Trophoblast cell (in vitro differentiated cells and primary cell): ENCODE measurements around the gene MAP3K7.

Experiments used
- DNase-seq, 2 donors: peaks; one replicate each; pipeline ENCODE4 v3.0.0-alpha.2; 2016
- H2AFZ ChIP-seq: 2 replicates; pipeline ENCODE4 v1.6.1; 2013; ENCODE audit warnings: low read length, moderate library complexity, mild to moderate bottlenecking; ENCODE audit not compliant: insufficient read depth, poor library complexity
- H2AK5ac ChIP-seq: 2 replicates; pipeline ENCODE4 v1.6.1; 2013; ENCODE audit warnings: mild to moderate bottlenecking, low read length
- H2BK120ac ChIP-seq: 2 replicates; pipeline ENCODE4 v1.6.1; 2013; ENCODE audit warnings: low read length, mild to moderate bottlenecking, moderate library complexity; ENCODE audit not compliant: insufficient read depth, poor library complexity
- H2BK12ac ChIP-seq: 2 replicates; pipeline ENCODE4 v1.6.1; 2013; ENCODE audit warnings: mild to moderate bottlenecking, low read length, moderate library complexity
- H2BK5ac ChIP-seq: 2 replicates; pipeline ENCODE4 v1.6.1; 2013; ENCODE audit warnings: low read length, low read depth, moderate library complexity, mild to moderate bottlenecking; ENCODE audit not compliant: poor library complexity
- H3K14ac ChIP-seq: 2 replicates; pipeline ENCODE4 v1.6.1; 2013; ENCODE audit warnings: mild to moderate bottlenecking, low read length
- H3K18ac ChIP-seq: 2 replicates; pipeline ENCODE4 v1.6.1; 2013; ENCODE audit warnings: mild to moderate bottlenecking, low read length
- H3K23ac ChIP-seq: 2 replicates; pipeline ENCODE4 v1.6.1; 2013; ENCODE audit warnings: low read length
- H3K27ac ChIP-seq: 2 replicates; pipeline ENCODE4 v1.5.1; 2013; ENCODE audit warnings: low read depth, mild to moderate bottlenecking, inconsistent platforms, low read length, moderate library complexity
- H3K27me3 ChIP-seq: 2 replicates; pipeline ENCODE4 v1.6.1; 2013; ENCODE audit warnings: inconsistent platforms, mild to moderate bottlenecking, low read length, moderate library complexity; ENCODE audit not compliant: insufficient read depth
- H3K36me3 ChIP-seq, 2 experiments: 1 replicate in 1 of 2; 2 replicates in 1 of 2; pipeline ENCODE4 v1.6.1; 2013; ENCODE audit warnings: low read length in 2 of 2, mild to moderate bottlenecking in 2 of 2, moderate library complexity in 1 of 2; ENCODE audit not compliant: insufficient read depth in 2 of 2, control insufficient read depth in 1 of 2
- H3K4ac ChIP-seq: 2 replicates; pipeline ENCODE4 v1.6.1; 2013; ENCODE audit warnings: low read depth, mild to moderate bottlenecking, low read length, moderate library complexity
- H3K4me1 ChIP-seq, 2 experiments: 1 replicate in 1 of 2; 2 replicates in 1 of 2; pipeline ENCODE4 v1.6.1; 2013; ENCODE audit warnings: low read length in 2 of 2, mild to moderate bottlenecking in 2 of 2, moderate library complexity in 1 of 2; ENCODE audit not compliant: insufficient read depth in 2 of 2, control insufficient read depth in 1 of 2
- H3K4me2 ChIP-seq: 2 replicates; pipeline ENCODE4 v1.6.1; 2013; ENCODE audit warnings: inconsistent platforms, mild to moderate bottlenecking, low read length, moderate library complexity
- H3K4me3 ChIP-seq: 2 replicates; pipeline ENCODE4 v1.5.1; 2013; ENCODE audit warnings: mild to moderate bottlenecking, low read depth, low read length, inconsistent platforms
- H3K79me1 ChIP-seq: one replicate; pipeline ENCODE4 v1.6.1; 2013; ENCODE audit warnings: low read length
- H3K79me2 ChIP-seq: 2 replicates; pipeline ENCODE4 v1.6.1; 2013; ENCODE audit warnings: low read length, mild to moderate bottlenecking; ENCODE audit not compliant: control insufficient read depth, insufficient read depth, poor library complexity
- H3K9ac ChIP-seq: 2 replicates; pipeline ENCODE4 v1.6.1; 2013; ENCODE audit warnings: mild to moderate bottlenecking, low read length
- H3K9me3 ChIP-seq: 2 replicates; pipeline ENCODE4 v1.6.1; 2013; ENCODE audit warnings: low read depth, mild to moderate bottlenecking, control low read depth, inconsistent platforms, low read length; ENCODE audit not compliant: insufficient read depth
- H4K12ac ChIP-seq: 2 replicates; pipeline ENCODE4 v1.6.1; 2013; ENCODE audit warnings: low read depth, mild to moderate bottlenecking, low read length, moderate library complexity
- H4K8ac ChIP-seq: 2 replicates; pipeline ENCODE4 v1.6.1; 2013; ENCODE audit warnings: low read depth, mild to moderate bottlenecking, low read length, moderate library complexity
- H4K91ac ChIP-seq: one replicate; pipeline ENCODE4 v1.6.1; 2013; ENCODE audit warnings: low read depth, mild to moderate bottlenecking, low read length, moderate library complexity
- WGBS: extraction: QIAGEN DNeasy Blood & Tissue Kit; methylation state at CpG from one replicate; pipeline ENCODE4 v1.1.7; 2013; ENCODE audit warnings: missing lambda C conversion rate; ENCODE audit not compliant: insufficient read length, insufficient coverage; ENCODE audit errors: extremely low coverage; 5-methylcytosine and 5-hydroxymethylcytosine counted together

The MAP3K7 gene

DNA sequence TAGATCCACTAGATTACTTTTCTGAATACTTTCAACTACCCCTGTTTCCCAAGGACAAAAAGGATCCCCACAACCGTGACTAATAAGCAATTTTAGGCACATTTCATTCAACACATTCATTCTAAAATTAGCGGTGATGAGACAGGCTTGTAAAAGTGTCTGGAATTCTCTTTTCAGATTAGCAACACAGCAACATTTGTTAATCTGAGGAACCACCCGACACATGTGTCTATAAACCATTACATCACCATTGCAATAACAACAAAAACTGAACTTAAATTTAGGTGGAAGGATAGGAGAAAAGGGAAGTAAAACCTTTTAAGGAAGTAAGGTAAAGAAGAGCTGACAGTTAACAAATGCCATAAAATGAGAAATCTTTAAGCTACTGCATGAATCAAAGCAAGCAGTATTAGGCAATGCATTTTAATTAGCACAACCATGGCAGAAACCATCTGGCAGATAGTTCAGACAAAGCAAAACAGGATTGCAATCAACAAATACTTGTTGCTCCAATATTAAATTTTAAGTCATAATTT, 49.1 kb downstream of the MAP3K7 start:
- no peak overlapping the region for H3K4ac ChIP-seq
- H2AK5ac ChIP-seq, result no peak overlapping the region
- H3K36me3 ChIP-seq, result peaks cover 0 to 4% of the 10 kb centered on the region in 2 experiments
- H3K23ac ChIP-seq, result no peak overlapping the region
- no peak overlapping the region for H3K27ac ChIP-seq
- DNase-seq, result peak; percentile 24 to 78
- no peak overlapping the region for H4K12ac ChIP-seq
- H3K4me3 ChIP-seq, result no peak overlapping the region
- H3K4me2 ChIP-seq, result no peak overlapping the region
- H3K9me3 ChIP-seq, result no peaks in the 10 kb centered on the region
- H3K9ac ChIP-seq, result no peak overlapping the region
- no peaks in the 10 kb centered on the region for H3K79me2 ChIP-seq
- H3K79me1 ChIP-seq, result no peaks in the 10 kb centered on the region
- H3K14ac ChIP-seq, result no peak overlapping the region
- H3K27me3 ChIP-seq, result no peaks in the 10 kb centered on the region
- H4K91ac ChIP-seq, result no peak overlapping the region
- no peak overlapping the region for H4K8ac ChIP-seq
- WGBS, result no CpG with 5 or more reads among the region's 3 CpGs
- H3K18ac ChIP-seq, result no peak overlapping the region
- no peak overlapping the region for H2AFZ ChIP-seq
- no peak overlapping the region for H2BK12ac ChIP-seq
- no peak overlapping the region for H2BK120ac ChIP-seq
- no peaks in the 10 kb centered on the region for H3K4me1 ChIP-seq
- no peak overlapping the region for H2BK5ac ChIP-seq

DNA sequence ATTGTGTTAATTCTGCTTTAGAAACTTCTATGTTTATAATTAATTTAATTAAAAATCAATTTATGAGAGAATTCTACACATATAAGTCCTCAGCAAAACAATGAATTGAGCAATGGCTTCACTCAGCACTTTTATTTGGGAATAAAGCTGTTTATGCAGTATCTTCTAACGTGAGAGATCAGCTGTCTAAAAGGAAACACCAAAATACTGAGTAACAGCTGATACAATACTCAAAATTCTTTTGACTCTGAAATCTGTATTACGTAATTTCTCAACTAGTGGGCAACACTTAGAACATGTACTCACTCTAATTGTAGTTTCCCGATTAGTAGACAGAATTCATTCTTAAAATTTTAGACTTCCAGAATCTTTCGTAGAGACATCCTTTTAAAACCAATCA, 49.8 kb downstream of the MAP3K7 start:
- Histone ChIP-seq H3K9ac (no peak overlapping the region), H2AK5ac (no peak overlapping the region), H2AFZ (no peak overlapping the region), H3K14ac (no peak overlapping the region), H4K12ac (no peak overlapping the region), H4K91ac (no peak overlapping the region), H3K79me2 (no peaks in the 10 kb centered on the region), H3K9me3 (no peaks in the 10 kb centered on the region), H2BK120ac (no peak overlapping the region), H3K27ac (no peak overlapping the region), H3K18ac (no peak overlapping the region), H2BK5ac (no peak overlapping the region), H3K27me3 (no peaks in the 10 kb centered on the region), H2BK12ac (no peak overlapping the region), H3K36me3 (peaks cover 0 to 6% of the 10 kb centered on the region in 2 experiments), H3K4me3 (no peak overlapping the region), H3K79me1 (no peaks in the 10 kb centered on the region), H3K4ac (no peak overlapping the region), H4K8ac (no peak overlapping the region), H3K4me2 (no peak overlapping the region), H3K23ac (no peak overlapping the region), H3K4me1 (no peaks in the 10 kb centered on the region)
- DNase-seq, result peak in 1 of 2 donors; percentile 85
- no CpG with 5 or more reads among the region's 4 CpGs for WGBS

DNA sequence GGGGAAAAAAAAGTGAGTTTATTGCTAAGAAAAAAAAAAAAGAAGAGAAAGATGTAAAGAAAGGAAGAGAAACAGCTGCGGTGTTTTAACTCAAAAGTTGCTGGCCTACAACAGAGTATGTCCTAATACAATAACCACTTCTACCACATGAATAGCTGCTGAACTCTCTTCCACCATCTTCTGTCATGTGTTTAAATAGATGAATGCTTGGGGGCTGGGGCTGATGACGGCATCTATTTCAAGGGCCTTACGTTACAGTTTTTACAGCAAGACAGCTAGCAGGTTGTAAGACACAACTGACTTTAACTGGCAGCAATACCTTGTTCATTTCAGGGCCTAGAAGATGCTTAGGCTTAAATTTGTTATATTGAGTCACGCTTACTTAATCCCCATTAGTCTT, 50.4 kb downstream of the MAP3K7 start:
- no peaks in the 10 kb centered on the region for H3K79me2 ChIP-seq
- no peak overlapping the region for H3K14ac ChIP-seq
- no peaks in the 10 kb centered on the region for H3K4me1 ChIP-seq
- H2BK5ac ChIP-seq, result no peak overlapping the region
- no peak overlapping the region for H4K91ac ChIP-seq
- peaks cover 0 to 8% of the 10 kb centered on the region in 2 experiments for H3K36me3 ChIP-seq
- H3K18ac ChIP-seq, result no peak overlapping the region
- no peak overlapping the region for H2AK5ac ChIP-seq
- WGBS, result no CpG with 5 or more reads among the region's 4 CpGs
- H2AFZ ChIP-seq, result no peak overlapping the region
- H2BK12ac ChIP-seq, result no peak overlapping the region
- no peak for DNase-seq
- no peak overlapping the region for H3K4ac ChIP-seq
- no peak overlapping the region for H3K27ac ChIP-seq
- H4K12ac ChIP-seq, result no peak overlapping the region
- H3K79me1 ChIP-seq, result no peaks in the 10 kb centered on the region
- H2BK120ac ChIP-seq, result no peak overlapping the region
- H3K9ac ChIP-seq, result no peak overlapping the region
- H3K9me3 ChIP-seq, result no peaks in the 10 kb centered on the region
- no peak overlapping the region for H3K4me2 ChIP-seq
- H3K27me3 ChIP-seq, result no peaks in the 10 kb centered on the region
- no peak overlapping the region for H3K4me3 ChIP-seq
- H3K23ac ChIP-seq, result no peak overlapping the region
- H4K8ac ChIP-seq, result no peak overlapping the region

DNA sequence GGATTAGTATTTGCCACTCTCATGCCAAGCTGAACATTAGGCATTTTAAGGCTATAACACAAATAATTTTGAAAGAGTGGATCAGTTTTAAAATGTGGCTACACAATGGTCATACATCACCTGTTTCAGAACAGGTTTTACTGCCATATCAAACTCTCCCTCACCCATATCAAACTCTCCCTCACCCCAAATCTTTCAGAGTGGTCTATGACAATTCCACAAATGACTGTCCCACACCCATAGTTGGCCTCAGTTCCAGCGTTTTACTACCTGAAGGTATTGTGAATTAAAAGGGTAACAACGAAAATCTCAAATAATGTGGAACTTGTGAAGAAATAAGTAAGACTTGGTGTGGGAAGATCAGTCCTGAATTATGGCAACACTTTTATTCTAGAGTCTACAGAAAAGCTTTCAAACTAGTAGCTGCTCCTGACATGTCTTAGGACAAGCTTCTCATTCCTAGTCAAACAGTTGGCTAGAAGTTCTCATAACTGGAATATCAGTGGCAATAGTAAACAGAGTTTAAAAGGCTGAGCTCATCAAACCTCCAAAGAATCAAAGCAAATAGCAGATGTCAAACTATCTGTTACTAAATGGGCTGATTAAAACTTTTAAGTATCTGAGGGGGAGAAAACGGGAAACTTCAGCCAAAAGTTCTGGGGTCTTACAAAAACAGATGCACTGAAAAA, 52.4 kb downstream of the MAP3K7 start:
- Histone ChIP-seq H4K8ac (no peak overlapping the region), H3K27me3 (no peaks in the 10 kb centered on the region), H3K79me2 (no peaks in the 10 kb centered on the region), H2AFZ (no peak overlapping the region), H4K91ac (no peak overlapping the region), H3K4me1 (no peaks in the 10 kb centered on the region), H3K9ac (no peak overlapping the region), H3K36me3 (peaks cover 0 to 8% of the 10 kb centered on the region in 2 experiments), H3K18ac (no peak overlapping the region), H3K27ac (no peak overlapping the region), H3K4me2 (no peak overlapping the region), H3K4me3 (no peak overlapping the region), H2AK5ac (no peak overlapping the region), H3K79me1 (no peaks in the 10 kb centered on the region), H4K12ac (no peak overlapping the region), H3K23ac (no peak overlapping the region), H2BK12ac (no peak overlapping the region), H2BK120ac (no peak overlapping the region), H3K14ac (no peak overlapping the region), H3K4ac (no peak overlapping the region), H2BK5ac (no peak overlapping the region), H3K9me3 (no peaks in the 10 kb centered on the region)
- no CpG with 5 or more reads among the region's 3 CpGs for WGBS
- DNase-seq, result no peak
